Suprapubic skin (tissue), 4 donors: ENCODE data around the gene TFE3. TPM values are rescaled to one million over a fixed set of nuclear protein-coding genes. Genes with fewer than 3 reads are reported as not detected.

Source experiments
- DNase-seq, 2 donors: peaks; one replicate each; pipeline ENCODE4 v3.0.0-alpha.2; 2019; ENCODE audit warnings: low spot score in 2 of 2
- H3K27ac ChIP-seq: fragments of 200-600 bp; sonication (generic); one replicate; pipeline ENCODE4 v1.5.1; 2019
- H3K27me3 ChIP-seq: fragments of 200-600 bp; sonication (generic); one replicate; pipeline ENCODE4 v1.5.1; 2019
- H3K36me3 ChIP-seq: fragments of 200-600 bp; sonication (generic); one replicate; pipeline ENCODE4 v1.5.1; 2019
- H3K4me1 ChIP-seq: fragments of 200-600 bp; sonication (generic); one replicate; pipeline ENCODE4 v1.5.1; 2019
- H3K4me3 ChIP-seq: fragments of 200-600 bp; sonication (generic); one replicate; pipeline ENCODE4 v1.5.1; 2019; ENCODE audit warnings: mild to moderate bottlenecking
- H3K9me3 ChIP-seq: fragments of 200-600 bp; sonication (generic); one replicate; pipeline ENCODE4 v1.5.1; 2019
- CTCF ChIP-seq, 2 donors: fragments of 200-600 bp in 1 of 2; fragments of 450-650 bp in 1 of 2; sonication (generic) in 1 of 2; IDR thresholded peaks; one replicate each; pipeline ENCODE4 v1.5.1; 2016 to 2019; ENCODE audit warnings: antibody characterized with exemption in 2 of 2, mild to moderate bottlenecking in 1 of 2, moderate library complexity in 1 of 2
- EP300 ChIP-seq: sonication (generic); formaldehyde crosslinking; IDR thresholded peaks from one replicate; pipeline ENCODE4 v1.6.1; 2017; ENCODE audit warnings: antibody characterized with exemption
- POLR2A ChIP-seq, 2 donors: fragments of 450-650 bp; IDR thresholded peaks; one replicate each; pipeline ENCODE4 v1.6.1; 2017; ENCODE audit warnings: antibody characterized with exemption in 2 of 2, mild to moderate bottlenecking in 2 of 2, moderate library complexity in 2 of 2
- POLR2AphosphoS5 ChIP-seq, 3 donors: sonication (generic); formaldehyde crosslinking; IDR thresholded peaks; one replicate each; pipeline ENCODE4 v1.6.1; 2017; ENCODE audit warnings: antibody characterized with exemption in 3 of 3
- WGBS: methylation state at CpG from one replicate; pipeline ENCODE4 v1.1.5; 2018; 5-methylcytosine and 5-hydroxymethylcytosine counted together
- total RNA-seq, 4 donors: library from RNA; depleted of rRNA; stranded (reverse); fragments of >200 nt; gene quantifications; one replicate each; pipeline ENCODE4 v1.1.0, GENCODE V29; 2016

Gene TFE3, protein sequence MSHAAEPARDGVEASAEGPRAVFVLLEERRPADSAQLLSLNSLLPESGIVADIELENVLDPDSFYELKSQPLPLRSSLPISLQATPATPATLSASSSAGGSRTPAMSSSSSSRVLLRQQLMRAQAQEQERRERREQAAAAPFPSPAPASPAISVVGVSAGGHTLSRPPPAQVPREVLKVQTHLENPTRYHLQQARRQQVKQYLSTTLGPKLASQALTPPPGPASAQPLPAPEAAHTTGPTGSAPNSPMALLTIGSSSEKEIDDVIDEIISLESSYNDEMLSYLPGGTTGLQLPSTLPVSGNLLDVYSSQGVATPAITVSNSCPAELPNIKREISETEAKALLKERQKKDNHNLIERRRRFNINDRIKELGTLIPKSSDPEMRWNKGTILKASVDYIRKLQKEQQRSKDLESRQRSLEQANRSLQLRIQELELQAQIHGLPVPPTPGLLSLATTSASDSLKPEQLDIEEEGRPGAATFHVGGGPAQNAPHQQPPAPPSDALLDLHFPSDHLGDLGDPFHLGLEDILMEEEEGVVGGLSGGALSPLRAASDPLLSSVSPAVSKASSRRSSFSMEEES
- total RNA-seq: 10 to 100 TPM; 40.4 to 54.9 (median 50.3) TPM

DNA sequence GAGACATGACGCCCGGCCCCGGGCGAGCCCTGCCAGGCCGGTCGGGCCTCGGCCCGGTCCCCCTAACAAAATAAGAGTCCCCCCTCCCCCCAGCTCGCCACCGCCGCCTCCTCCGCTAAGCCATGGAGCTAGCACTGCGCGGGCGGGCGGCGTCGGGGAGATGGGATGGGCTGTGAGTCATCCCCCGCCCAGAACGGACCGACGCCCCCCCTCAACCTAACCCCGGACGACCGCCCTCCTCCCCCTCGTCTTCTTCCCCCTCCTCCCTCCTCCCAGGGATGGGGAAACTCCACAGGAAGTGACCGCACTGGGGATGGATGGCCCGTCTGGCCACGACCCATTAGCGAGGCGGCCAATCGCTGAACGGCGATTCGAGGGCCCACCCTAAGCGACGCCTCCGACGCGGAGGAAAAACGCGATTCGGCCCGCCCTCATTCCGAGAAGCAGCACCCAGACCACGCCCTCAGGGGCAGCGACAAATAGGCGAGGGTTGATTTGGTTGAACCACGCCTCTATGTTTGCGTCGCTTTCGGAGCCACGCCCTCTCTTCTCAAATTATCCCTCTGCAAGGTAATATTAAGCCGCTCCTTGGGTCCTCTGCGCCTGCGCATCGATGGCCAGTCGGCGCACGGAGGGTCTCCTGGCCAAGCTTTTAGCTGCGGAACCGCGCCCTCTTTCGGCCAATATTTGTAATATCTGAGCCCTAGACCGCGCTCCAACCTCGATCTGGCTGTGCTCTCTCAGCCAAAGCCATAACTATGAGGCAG lies at the start of gene TFE3:
Gene TFE3 (minus strand): TSS at position 138 of the 767 bp plus-strand sequence. CDS start 131 bp downstream, at position 7.
- peaks cover 32% of the 10 kb centered on the region for H3K4me1 ChIP-seq
- peak; percentile 98 to 99 for DNase-seq
- no peaks in the 10 kb centered on the region for H3K9me3 ChIP-seq
- no peaks in the 10 kb centered on the region for H3K27me3 ChIP-seq
- WGBS: 31% methylated on average over 38 of the region's 67 CpGs
- peak within 1 kb of the TSS; percentile 97 for H3K27ac ChIP-seq
- peak within 1 kb of the TSS; percentile 74 for H3K4me3 ChIP-seq
- TF ChIP-seq POLR2AphosphoS5 (IDR thresholded peaks at IDR 0.05): no peak
- peak in 1 of 2 donors; percentile 47 for TF ChIP-seq POLR2A (IDR thresholded peaks at IDR 0.05)
- TF ChIP-seq CTCF (IDR thresholded peaks at IDR 0.05): peak in 1 of 2 donors; percentile 49
- TF ChIP-seq EP300: no peak
- peaks cover 8% of the 10 kb centered on the region for H3K36me3 ChIP-seq

DNA sequence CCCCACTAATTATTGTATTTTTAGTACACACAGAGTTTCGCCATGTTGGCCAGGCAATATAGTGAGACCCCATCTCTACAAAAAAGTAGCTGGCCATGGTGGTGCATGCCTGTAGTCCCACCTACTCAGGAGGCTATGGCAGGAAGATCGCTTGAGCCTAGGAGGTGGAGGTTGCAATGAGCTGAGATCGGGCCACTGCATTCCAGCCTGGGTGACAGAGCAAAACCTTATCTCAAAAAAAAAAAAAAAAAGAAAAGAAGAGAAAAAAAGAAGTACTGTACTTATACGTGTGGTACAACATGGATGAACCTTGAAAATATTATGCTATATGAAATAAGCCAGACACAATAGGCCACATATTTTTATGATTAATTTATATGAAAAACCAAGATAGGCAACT lies 46.4 kb upstream of the TFE3 start:
- WGBS: 84% methylated on average over 4 of the region's 4 CpGs
- Histone ChIP-seq H3K27me3 (no peaks in the 10 kb centered on the region), H3K36me3 (no peaks in the 10 kb centered on the region), H3K9me3 (no peaks in the 10 kb centered on the region), H3K27ac (no peak overlapping the region), H3K4me3 (no peak overlapping the region), H3K4me1 (no peaks in the 10 kb centered on the region)
- TF ChIP-seq CTCF (IDR thresholded peaks at IDR 0.05) (no peak), POLR2A (IDR thresholded peaks at IDR 0.05) (no peak), POLR2AphosphoS5 (IDR thresholded peaks at IDR 0.05) (no peak), EP300 (no peak)
- no peak for DNase-seq

GRCh38 chrX:49082271-49082871 lies 39.2 kb upstream of the TFE3 start:
- no peaks in the 10 kb centered on the region for H3K27me3 ChIP-seq
- TF ChIP-seq POLR2A (IDR thresholded peaks at IDR 0.05): no peak
- no peak overlapping the region for H3K4me3 ChIP-seq
- H3K27ac ChIP-seq: no peak overlapping the region
- peaks cover 5% of the 10 kb centered on the region for H3K36me3 ChIP-seq
- 85% methylated on average over 4 of the region's 4 CpGs for WGBS
- H3K4me1 ChIP-seq: peaks cover 9% of the 10 kb centered on the region
- H3K9me3 ChIP-seq: no peaks in the 10 kb centered on the region
- no peak for DNase-seq

- WGBS: 38% methylated on average over 43 of the region's 55 CpGs
- DNase-seq: peak; percentile 86 to 87
- Histone ChIP-seq H3K27ac (peak within 1 kb of the TSS; percentile 94), H3K27me3 (no peaks in the 10 kb centered on the region), H3K4me1 (peaks cover 9% of the 10 kb centered on the region), H3K36me3 (peaks cover 5% of the 10 kb centered on the region), H3K4me3 (peak within 1 kb of the TSS; percentile 61), H3K9me3 (no peaks in the 10 kb centered on the region)
- peak; percentile 50 to 65 for TF ChIP-seq POLR2A (IDR thresholded peaks at IDR 0.05)
- TF ChIP-seq EP300: no peak
These were observed 36.6 kb upstream of the TFE3 start, which contains the start of gene WDR45 for GRCh38 chrX:49079489-49080428. WDR45 (minus strand) TSS chrX:49079887; CDS start chrX:49078095, 1,792 bp downstream.

DNA sequence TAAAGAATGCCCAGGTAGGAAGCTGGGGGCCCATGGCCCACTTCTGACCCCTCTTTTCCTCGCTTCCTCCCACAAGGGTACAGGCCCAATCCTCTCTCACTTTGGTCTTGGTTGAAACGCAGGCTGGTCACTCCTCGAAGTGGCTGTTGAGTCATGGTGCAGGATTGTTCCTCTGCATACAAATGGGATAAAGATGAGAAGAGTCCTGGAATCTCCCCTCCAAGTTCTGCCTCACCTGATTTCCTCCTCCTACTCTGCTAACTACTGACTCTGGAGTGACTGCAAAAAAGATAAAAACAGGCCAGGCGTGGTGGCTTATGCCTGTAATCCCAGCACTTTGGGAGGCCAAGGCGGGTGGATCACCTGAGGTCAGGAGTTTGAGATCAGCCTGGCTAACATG lies 34.8 kb upstream of the TFE3 start:
- TF ChIP-seq CTCF (IDR thresholded peaks at IDR 0.05) (no peak), POLR2A (IDR thresholded peaks at IDR 0.05) (no peak)
- Histone ChIP-seq H3K27me3 (no peaks in the 10 kb centered on the region), H3K4me3 (no peak overlapping the region), H3K36me3 (peaks cover 5% of the 10 kb centered on the region), H3K4me1 (peaks cover 15% of the 10 kb centered on the region), H3K9me3 (no peaks in the 10 kb centered on the region), H3K27ac (no peak overlapping the region)
- no peak for DNase-seq
- 73% methylated on average over 5 of the region's 5 CpGs for WGBS
